GM23338 (cell line): Measurements from ENCODE around the gene NFATC1. TPM values are rescaled to one million over a fixed set of nuclear protein-coding genes. Genes with fewer than 3 reads are reported as not detected.

Experiments used
- ATAC-seq: fragments of 200-7000 bp; cut with Tn5 transposase; 3 replicates; pipeline ENCODE4 v1.9.1; 2020
- DNase-seq: peaks from one replicate; pipeline ENCODE4 v3.0.0-alpha.2; 2015; ENCODE audit warnings: low spot score
- H2AFZ ChIP-seq: fragments of 200-600 bp; sonication (generic); 2 replicates; pipeline ENCODE4 v1.8.0; 2016; ENCODE audit warnings: antibody characterized with exemption, mild to moderate bottlenecking, moderate library complexity
- H3F3A ChIP-seq: fragments of 200-600 bp; sonication (generic); replicated peaks from 2 replicates; pipeline ENCODE4 v1.8.0; 2017; ENCODE audit warnings: antibody characterized with exemption, mixed run types, low read depth
- H3K27ac ChIP-seq: fragments of 200-600 bp; sonication (generic); 2 replicates; pipeline ENCODE4 v1.6.1; 2016; ENCODE audit warnings: low read depth
- H3K27me3 ChIP-seq: fragments of 200-600 bp; sonication (generic); 2 replicates; pipeline ENCODE4 v1.8.0; 2016; ENCODE audit warnings: mild to moderate bottlenecking, mixed run types, moderate library complexity; ENCODE audit not compliant: insufficient read depth
- H3K36me3 ChIP-seq: fragments of 200-600 bp; sonication (generic); 2 replicates; pipeline ENCODE4 v1.8.0; 2016; ENCODE audit warnings: mild to moderate bottlenecking; ENCODE audit not compliant: insufficient read depth
- H3K4me1 ChIP-seq: fragments of 200-600 bp; sonication (generic); 2 replicates; pipeline ENCODE4 v1.8.0; 2016; ENCODE audit warnings: mild to moderate bottlenecking, moderate library complexity; ENCODE audit not compliant: insufficient read depth
- H3K4me2 ChIP-seq: fragments of 200-600 bp; sonication (generic); 2 replicates; pipeline ENCODE4 v1.7.1; 2017; ENCODE audit warnings: mixed run types
- H3K4me3 ChIP-seq: fragments of 200-600 bp; sonication (generic); 2 replicates; pipeline ENCODE4 v1.6.1; 2016; ENCODE audit warnings: mixed run types
- H3K79me2 ChIP-seq: fragments of 200-600 bp; sonication (generic); replicated peaks from 2 replicates; pipeline ENCODE4 v1.8.0; 2017; ENCODE audit warnings: mild to moderate bottlenecking; ENCODE audit not compliant: insufficient read depth
- H3K9me2 ChIP-seq: fragments of 200-600 bp; sonication (generic); 2 replicates; pipeline ENCODE4 v1.8.0; 2017; ENCODE audit not compliant: insufficient read depth
- H4K20me1 ChIP-seq: fragments of 200-600 bp; sonication (generic); replicated peaks from 2 replicates; pipeline ENCODE4 v1.8.0; 2017; ENCODE audit warnings: mild to moderate bottlenecking; ENCODE audit not compliant: insufficient read depth
- H3K27ac Mint-ChIP-seq: 2 replicates; pipeline ENCODE4 v1.8.0; 2020; ENCODE audit warnings: inconsistent platforms, mild to moderate bottlenecking, moderate library complexity, mixed read lengths
- H3K27me3 Mint-ChIP-seq: 3 replicates; pipeline ENCODE4 v1.8.0; 2022; ENCODE audit warnings: low read depth, mild to moderate bottlenecking, moderate library complexity, mixed read lengths, inconsistent platforms; ENCODE audit not compliant: insufficient read depth, poor library complexity
- H3K36me3 Mint-ChIP-seq: 3 replicates; pipeline ENCODE4 v1.8.0; 2021; ENCODE audit warnings: low read depth, mild to moderate bottlenecking, inconsistent platforms, moderate library complexity, mixed read lengths
- H3K4me1 Mint-ChIP-seq: 3 replicates; pipeline ENCODE4 v1.8.0; 2020; ENCODE audit warnings: mild to moderate bottlenecking, inconsistent platforms, mixed read lengths
- H3K4me3 Mint-ChIP-seq: 3 replicates; pipeline ENCODE4 v1.8.0; 2021; ENCODE audit warnings: moderate library complexity, mild to moderate bottlenecking, inconsistent platforms, mixed read lengths
- H3K9me3 Mint-ChIP-seq: 3 replicates; pipeline ENCODE4 v1.8.0; 2020; ENCODE audit warnings: moderate library complexity, mild to moderate bottlenecking, inconsistent platforms, mixed read lengths
- CTCF ChIP-seq, 2 experiments: fragments of 200-600 bp in 1 of 2; sonication (generic) in 1 of 2; conservative IDR thresholded peaks; 2 replicates each; pipeline versions ENCODE4 v1.5.1 to v1.6.1; 2016 to 2017; ENCODE audit warnings: antibody characterized with exemption in 2 of 2, low read depth in 2 of 2, mild to moderate bottlenecking in 2 of 2, moderate library complexity in 1 of 2
- ETS1 ChIP-seq: IDR thresholded peaks from 2 replicates; pipeline ENCODE4 v1.6.1; 2016; ENCODE audit warnings: antibody characterized with exemption
- EZH2 ChIP-seq: fragments of 200-600 bp; sonication (generic); IDR thresholded peaks from one replicate; pipeline ENCODE4 v1.8.0; 2017; ENCODE audit warnings: antibody characterized with exemption, mild to moderate bottlenecking, low read depth; ENCODE audit not compliant: unreplicated experiment
- EZH2phosphoT487 ChIP-seq: fragments of 200-600 bp; sonication (generic); IDR thresholded peaks from one replicate; pipeline ENCODE4 v1.8.1; 2018; ENCODE audit warnings: antibody characterized with exemption; ENCODE audit not compliant: unreplicated experiment
- STAT1 ChIP-seq: IDR thresholded peaks from one replicate; pipeline ENCODE4 v1.6.1; 2016; ENCODE audit warnings: antibody characterized with exemption; ENCODE audit not compliant: unreplicated experiment
- ZNF114 ChIP-seq: fragments of 250-450 bp; sonication (Bioruptor Pico); IDR thresholded peaks from 2 replicates; pipeline ENCODE4 v1.5.0; 2020; ENCODE audit warnings: mild to moderate bottlenecking, moderate library complexity
- ZNF331 ChIP-seq: fragments of 250-450 bp; sonication (Bioruptor Pico); IDR thresholded peaks from 2 replicates; pipeline ENCODE4 v1.5.0; 2020; ENCODE audit warnings: low read depth, mild to moderate bottlenecking, moderate library complexity
- polyA plus RNA-seq: library from polyadenylated mRNA; unstranded; fragments of >200 nt; fragmentation: Nextera tagmentation; extraction: Ambion mirVana; gene quantifications from 2 replicates; pipeline ENCODE4 v1.2.1, GENCODE V29; 2016
- total RNA-seq: library from RNA; depleted of rRNA; stranded (reverse); fragments of >200 nt; shearing (Covaris generic); gene quantifications from 2 replicates; pipeline ENCODE4 v1.2.3, GENCODE V29; 2014
- TF ChIP-seq, protein P1 (sequence below): fragments of 250-450 bp; sonication (Bioruptor Pico); IDR thresholded peaks from 2 replicates; pipeline ENCODE4 v1.5.0; 2020; ENCODE audit warnings: mild to moderate bottlenecking, moderate library complexity

Gene NFATC1
- total and polyA plus RNA-seq, 2 experiments from 2014 or later, result 3.9 to 6.4 TPM

DNA sequence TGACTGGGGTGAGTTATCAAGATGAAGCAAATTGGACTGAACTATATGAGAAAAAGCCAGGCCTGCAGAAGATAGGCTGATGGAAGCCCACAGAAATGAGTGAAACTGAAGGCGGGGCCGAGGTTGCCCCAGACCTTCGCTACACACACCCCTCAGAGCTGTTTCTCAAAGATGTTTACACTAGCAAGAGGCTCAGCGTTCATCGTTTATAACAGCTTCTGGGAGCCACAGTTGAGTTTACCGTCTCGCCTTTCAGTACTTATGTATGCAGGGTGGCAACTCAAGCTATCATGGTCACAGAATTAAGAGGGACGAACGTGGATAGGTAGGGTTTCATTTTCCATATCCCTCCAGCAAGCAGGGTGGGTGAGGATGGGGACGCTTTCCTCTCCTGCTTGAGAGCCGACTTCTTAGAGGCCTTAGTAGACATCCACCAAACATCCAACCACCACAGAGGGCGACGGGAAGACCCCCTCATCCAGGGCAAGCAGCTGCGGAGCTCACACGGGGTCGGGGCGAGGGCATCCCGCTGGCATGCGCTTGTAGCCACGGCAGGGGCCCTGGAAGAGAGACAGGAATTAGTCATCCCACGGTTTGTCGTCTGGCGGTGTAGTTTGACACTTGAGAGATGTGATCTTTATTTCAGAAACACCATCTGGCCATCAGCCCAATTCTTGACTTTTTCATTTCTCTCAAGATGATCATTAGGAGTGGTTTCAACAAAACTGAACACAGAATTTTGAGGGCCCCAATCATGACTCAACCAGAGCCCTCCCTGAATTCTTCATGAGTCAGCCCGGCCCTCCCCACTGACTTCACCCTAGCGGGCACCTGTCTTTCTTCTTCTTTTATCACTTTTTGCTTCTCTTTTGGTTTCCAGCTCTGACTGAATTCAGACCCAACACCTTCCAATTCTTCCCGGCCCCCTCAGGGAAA lies 174.8 kb downstream of the NFATC1 start:
- TF ChIP-seq ZNF331 (CRISPR knock-in tag) (no peak), CTCF (conservative IDR thresholded peaks at IDR 0.05; ENCODE audit: low read depth in 2 of 2) (no peak), EZH2 (no peak), ZNF114 (no peak), STAT1 (no peak), EZH2phosphoT487 (no peak), ETS1 (no peak)
- TF ChIP-seq, protein P1, sequence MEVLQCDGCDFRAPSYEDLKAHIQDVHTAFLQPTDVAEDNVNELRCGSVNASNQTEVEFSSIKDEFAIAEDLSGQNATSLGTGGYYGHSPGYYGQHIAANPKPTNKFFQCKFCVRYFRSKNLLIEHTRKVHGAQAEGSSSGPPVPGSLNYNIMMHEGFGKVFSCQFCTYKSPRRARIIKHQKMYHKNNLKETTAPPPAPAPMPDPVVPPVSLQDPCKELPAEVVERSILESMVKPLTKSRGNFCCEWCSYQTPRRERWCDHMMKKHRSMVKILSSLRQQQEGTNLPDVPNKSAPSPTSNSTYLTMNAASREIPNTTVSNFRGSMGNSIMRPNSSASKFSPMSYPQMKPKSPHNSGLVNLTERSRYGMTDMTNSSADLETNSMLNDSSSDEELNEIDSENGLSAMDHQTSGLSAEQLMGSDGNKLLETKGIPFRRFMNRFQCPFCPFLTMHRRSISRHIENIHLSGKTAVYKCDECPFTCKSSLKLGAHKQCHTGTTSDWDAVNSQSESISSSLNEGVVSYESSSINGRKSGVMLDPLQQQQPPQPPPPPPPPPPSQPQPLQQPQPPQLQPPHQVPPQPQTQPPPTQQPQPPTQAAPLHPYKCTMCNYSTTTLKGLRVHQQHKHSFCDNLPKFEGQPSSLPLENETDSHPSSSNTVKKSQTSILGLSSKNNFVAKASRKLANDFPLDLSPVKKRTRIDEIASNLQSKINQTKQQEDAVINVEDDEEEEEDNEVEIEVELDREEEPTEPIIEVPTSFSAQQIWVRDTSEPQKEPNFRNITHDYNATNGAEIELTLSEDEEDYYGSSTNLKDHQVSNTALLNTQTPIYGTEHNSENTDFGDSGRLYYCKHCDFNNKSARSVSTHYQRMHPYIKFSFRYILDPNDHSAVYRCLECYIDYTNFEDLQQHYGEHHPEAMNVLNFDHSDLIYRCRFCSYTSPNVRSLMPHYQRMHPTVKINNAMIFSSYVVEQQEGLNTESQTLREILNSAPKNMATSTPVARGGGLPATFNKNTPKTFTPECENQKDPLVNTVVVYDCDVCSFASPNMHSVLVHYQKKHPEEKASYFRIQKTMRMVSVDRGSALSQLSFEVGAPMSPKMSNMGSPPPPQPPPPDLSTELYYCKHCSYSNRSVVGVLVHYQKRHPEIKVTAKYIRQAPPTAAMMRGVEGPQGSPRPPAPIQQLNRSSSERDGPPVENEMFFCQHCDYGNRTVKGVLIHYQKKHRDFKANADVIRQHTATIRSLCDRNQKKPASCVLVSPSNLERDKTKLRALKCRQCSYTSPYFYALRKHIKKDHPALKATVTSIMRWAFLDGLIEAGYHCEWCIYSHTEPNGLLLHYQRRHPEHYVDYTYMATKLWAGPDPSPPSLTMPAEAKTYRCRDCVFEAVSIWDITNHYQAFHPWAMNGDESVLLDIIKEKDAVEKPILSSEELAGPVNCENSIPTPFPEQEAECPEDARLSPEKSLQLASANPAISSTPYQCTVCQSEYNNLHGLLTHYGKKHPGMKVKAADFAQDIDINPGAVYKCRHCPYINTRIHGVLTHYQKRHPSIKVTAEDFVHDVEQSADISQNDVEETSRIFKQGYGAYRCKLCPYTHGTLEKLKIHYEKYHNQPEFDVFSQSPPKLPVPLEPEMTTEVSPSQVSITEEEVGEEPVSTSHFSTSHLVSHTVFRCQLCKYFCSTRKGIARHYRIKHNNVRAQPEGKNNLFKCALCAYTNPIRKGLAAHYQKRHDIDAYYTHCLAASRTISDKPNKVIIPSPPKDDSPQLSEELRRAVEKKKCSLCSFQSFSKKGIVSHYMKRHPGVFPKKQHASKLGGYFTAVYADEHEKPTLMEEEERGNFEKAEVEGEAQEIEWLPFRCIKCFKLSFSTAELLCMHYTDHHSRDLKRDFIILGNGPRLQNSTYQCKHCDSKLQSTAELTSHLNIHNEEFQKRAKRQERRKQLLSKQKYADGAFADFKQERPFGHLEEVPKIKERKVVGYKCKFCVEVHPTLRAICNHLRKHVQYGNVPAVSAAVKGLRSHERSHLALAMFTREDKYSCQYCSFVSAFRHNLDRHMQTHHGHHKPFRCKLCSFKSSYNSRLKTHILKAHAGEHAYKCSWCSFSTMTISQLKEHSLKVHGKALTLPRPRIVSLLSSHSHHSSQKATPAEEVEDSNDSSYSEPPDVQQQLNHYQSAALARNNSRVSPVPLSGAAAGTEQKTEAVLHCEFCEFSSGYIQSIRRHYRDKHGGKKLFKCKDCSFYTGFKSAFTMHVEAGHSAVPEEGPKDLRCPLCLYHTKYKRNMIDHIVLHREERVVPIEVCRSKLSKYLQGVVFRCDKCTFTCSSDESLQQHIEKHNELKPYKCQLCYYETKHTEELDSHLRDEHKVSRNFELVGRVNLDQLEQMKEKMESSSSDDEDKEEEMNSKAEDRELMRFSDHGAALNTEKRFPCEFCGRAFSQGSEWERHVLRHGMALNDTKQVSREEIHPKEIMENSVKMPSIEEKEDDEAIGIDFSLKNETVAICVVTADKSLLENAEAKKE (CRISPR knock-in tag), result no peak
- no peak overlapping the region for H3K27ac Mint-ChIP-seq
- H4K20me1 ChIP-seq, result no peaks in the 10 kb centered on the region
- peaks cover 7% of the 10 kb centered on the region for H3K27me3 Mint-ChIP-seq
- peaks cover 22% of the 10 kb centered on the region for H3K9me3 Mint-ChIP-seq
- ATAC-seq (no peak), DNase-seq (no peak)
- no peak overlapping the region for H3K4me2 ChIP-seq
- H3F3A ChIP-seq, result 0 out of 2 replicates have a peak, but pooled peaks cover 6% of the 10 kb centered on the region
- no peak overlapping the region for H3K4me3 ChIP-seq
- H3K4me1 Mint-ChIP-seq, result peaks cover 25% of the 10 kb centered on the region
- H2AFZ ChIP-seq, result no peak overlapping the region
- no peaks in the 10 kb centered on the region for H3K9me2 ChIP-seq
- no peaks in the 10 kb centered on the region for H3K79me2 ChIP-seq
- peaks cover 8% of the 10 kb centered on the region; the same call in 1 of the 2 replicates for H3K4me1 ChIP-seq
- no peaks in the 10 kb centered on the region for H3K36me3 ChIP-seq
- H3K36me3 Mint-ChIP-seq, result peaks cover 5% of the 10 kb centered on the region; the same call in 1 of the 3 replicates
- no peak overlapping the region for H3K4me3 Mint-ChIP-seq
- H3K27ac ChIP-seq, result no peak overlapping the region
- no peaks in the 10 kb centered on the region for H3K27me3 ChIP-seq
